ENCODE data around the gene TAF9.

DNA sequence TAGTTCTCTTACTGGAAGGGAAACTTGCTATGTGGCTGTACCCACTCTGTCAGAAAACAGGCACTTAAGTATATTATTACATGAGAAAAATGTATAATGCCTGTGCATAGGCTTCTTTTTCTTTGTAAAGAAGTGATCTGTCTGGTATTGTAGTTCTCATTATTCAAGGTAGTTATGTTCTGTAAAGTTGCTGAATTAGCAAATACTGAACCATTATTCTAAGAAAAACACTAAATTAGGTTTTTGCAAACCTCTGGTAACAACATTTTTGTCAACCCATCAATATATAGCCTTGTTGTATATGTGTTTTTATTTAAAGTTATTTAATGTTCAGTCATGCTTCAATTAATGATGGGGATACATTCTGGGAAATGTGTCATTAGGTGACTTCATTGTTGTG lies 9.1 kb upstream of the TAF9 start:
- TF ChIP-seq, protein P1, sequence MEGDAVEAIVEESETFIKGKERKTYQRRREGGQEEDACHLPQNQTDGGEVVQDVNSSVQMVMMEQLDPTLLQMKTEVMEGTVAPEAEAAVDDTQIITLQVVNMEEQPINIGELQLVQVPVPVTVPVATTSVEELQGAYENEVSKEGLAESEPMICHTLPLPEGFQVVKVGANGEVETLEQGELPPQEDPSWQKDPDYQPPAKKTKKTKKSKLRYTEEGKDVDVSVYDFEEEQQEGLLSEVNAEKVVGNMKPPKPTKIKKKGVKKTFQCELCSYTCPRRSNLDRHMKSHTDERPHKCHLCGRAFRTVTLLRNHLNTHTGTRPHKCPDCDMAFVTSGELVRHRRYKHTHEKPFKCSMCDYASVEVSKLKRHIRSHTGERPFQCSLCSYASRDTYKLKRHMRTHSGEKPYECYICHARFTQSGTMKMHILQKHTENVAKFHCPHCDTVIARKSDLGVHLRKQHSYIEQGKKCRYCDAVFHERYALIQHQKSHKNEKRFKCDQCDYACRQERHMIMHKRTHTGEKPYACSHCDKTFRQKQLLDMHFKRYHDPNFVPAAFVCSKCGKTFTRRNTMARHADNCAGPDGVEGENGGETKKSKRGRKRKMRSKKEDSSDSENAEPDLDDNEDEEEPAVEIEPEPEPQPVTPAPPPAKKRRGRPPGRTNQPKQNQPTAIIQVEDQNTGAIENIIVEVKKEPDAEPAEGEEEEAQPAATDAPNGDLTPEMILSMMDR (CRISPR knock-in tag; IDR thresholded peaks at IDR 0.05): no peak
- no peak for TF ChIP-seq KAT7 (CRISPR knock-in tag; IDR thresholded peaks at IDR 0.05; ENCODE audit: borderline replicate concordance)
- TF ChIP-seq MZF1 (CRISPR knock-in tag; IDR thresholded peaks at IDR 0.05; ENCODE audit: borderline replicate concordance): no peak
